BE2C (cell line): ENCODE data around the gene CCR5. TPM values are rescaled to one million over a fixed set of nuclear protein-coding genes. Genes with fewer than 3 reads are reported as not detected.
"Not testable (repeated sequence)": the region's sequence is repeated elsewhere in the genome, so short reads cannot be mapped to it uniquely, and the experiment has no call there.

Experiments used
- DNase-seq: peaks from one replicate; pipeline ENCODE4 v3.0.0-alpha.2; 2020
- H3K27me3 ChIP-seq: fragments of 250-450 bp; sonication (Bioruptor Pico); 2 replicates; pipeline ENCODE4 v1.5.1; 2020; ENCODE audit warnings: mild to moderate bottlenecking
- H3K36me3 ChIP-seq: fragments of 250-450 bp; sonication (Bioruptor Pico); 2 replicates; pipeline ENCODE4 v1.5.1; 2020; ENCODE audit warnings: mild to moderate bottlenecking
- H3K4me1 ChIP-seq: fragments of 250-450 bp; sonication (Bioruptor Pico); 2 replicates; pipeline ENCODE4 v1.5.1; 2020
- H3K4me3 ChIP-seq: 2 replicates; pipeline ENCODE4 v1.5.1; 2011; ENCODE audit warnings: low read depth, low read length
- H3K9me3 ChIP-seq: fragments of 250-450 bp; sonication (Bioruptor Pico); 2 replicates; pipeline ENCODE4 v1.5.1; 2020
- CTCF ChIP-seq: IDR thresholded peaks from 2 replicates; pipeline ENCODE4 v1.5.1; 2012; ENCODE audit warnings: mild to moderate bottlenecking, low read depth, low read length
- polyA plus RNA-seq: library from polyadenylated mRNA; unstranded; fragments of >200 nt; gene quantifications from one replicate; pipeline ENCODE4 v1.2.1, GENCODE V29; 2012; ENCODE audit warnings: low read depth, missing spikeins; ENCODE audit not compliant: insufficient read length, insufficient read depth

CCR5 gene
- polyA plus RNA-seq: not detected

GRCh38 chr3:46370839-46371518, at the start of gene CCR5:
Gene CCR5 (plus strand): TSS chr3:46370946. CDS start chr3:46372903, 1,957 bp downstream.
- Histone ChIP-seq H3K4me1 (no peaks in the 10 kb centered on the region), H3K9me3 (no peaks in the 10 kb centered on the region), H3K27me3 (no peaks in the 10 kb centered on the region), H3K36me3 (no peaks in the 10 kb centered on the region), H3K4me3 (no peak within 1 kb of the TSS)
- no peak for DNase-seq
- TF ChIP-seq CTCF: no peak

GRCh38 chr3:46321461-46322104, 49.2 kb upstream of the CCR5 start:
- Histone ChIP-seq H3K4me3 (no peak overlapping the region), H3K36me3 (no peaks in the 10 kb centered on the region), H3K9me3 (no peaks in the 10 kb centered on the region), H3K27me3 (no peaks in the 10 kb centered on the region), H3K4me1 (no peaks in the 10 kb centered on the region)
- TF ChIP-seq CTCF: no peak
- DNase-seq: no peak

GRCh38 chr3:46324036-46324435, 46.7 kb upstream of the CCR5 start:
- Histone ChIP-seq H3K4me1 (no peaks in the 10 kb centered on the region), H3K9me3 (no peaks in the 10 kb centered on the region)
- no peak for TF ChIP-seq CTCF

GRCh38 chr3:46325645-46326300, 45.0 kb upstream of the CCR5 start:
- no peak for TF ChIP-seq CTCF
- H3K9me3 ChIP-seq: no peaks in the 10 kb centered on the region
- no peaks in the 10 kb centered on the region for H3K36me3 ChIP-seq
- no peaks in the 10 kb centered on the region for H3K4me1 ChIP-seq
- no peak for DNase-seq
- H3K4me3 ChIP-seq: no peak overlapping the region
- no peaks in the 10 kb centered on the region for H3K27me3 ChIP-seq

More at GRCh38 chr3:46324036-46324435, 46.7 kb upstream of the CCR5 start:
- Histone ChIP-seq H3K36me3 (no peaks in the 10 kb centered on the region), H3K4me3 (no peak overlapping the region), H3K27me3 (no peaks in the 10 kb centered on the region)
- no peak for DNase-seq

GRCh38 chr3:46330676-46331075, 40.1 kb upstream of the CCR5 start:
- not testable (repeated sequence) for H3K4me3 ChIP-seq

GRCh38 chr3:46334741-46335478, 35.8 kb upstream of the CCR5 start:
- Histone ChIP-seq H3K9me3 (no peaks in the 10 kb centered on the region), H3K4me3 (no peak overlapping the region), H3K4me1 (no peaks in the 10 kb centered on the region), H3K36me3 (no peaks in the 10 kb centered on the region), H3K27me3 (no peaks in the 10 kb centered on the region)
- DNase-seq: no peak
- TF ChIP-seq CTCF: no peak

More at GRCh38 chr3:46330676-46331075, 40.1 kb upstream of the CCR5 start:
- H3K36me3 ChIP-seq, H3K4me1 ChIP-seq, H3K27me3 ChIP-seq, H3K9me3 ChIP-seq, DNase-seq: not testable (repeated sequence)
